Esophagus muscularis mucosa (tissue), 4 donors: ENCODE data around the gene RWDD1.

ENCODE experiments used
- CTCF ChIP-seq, 3 experiments: fragments of 200-600 bp in 2 of 3; fragments of 450-650 bp in 1 of 3; sonication (generic) in 2 of 3; IDR thresholded peaks; one replicate each; pipeline ENCODE4 v1.5.1; 2017 to 2019; ENCODE audit warnings: antibody characterized with exemption in 3 of 3, mild to moderate bottlenecking in 2 of 3, moderate library complexity in 1 of 3
- EP300 ChIP-seq: sonication (generic); formaldehyde crosslinking; IDR thresholded peaks from one replicate; pipeline ENCODE4 v1.6.1; 2017; ENCODE audit warnings: antibody characterized with exemption
- POLR2A ChIP-seq: fragments of 450-650 bp; IDR thresholded peaks from one replicate; pipeline ENCODE4 v1.6.1; 2017; ENCODE audit warnings: antibody characterized with exemption, moderate library complexity, mild to moderate bottlenecking, low read depth

DNA sequence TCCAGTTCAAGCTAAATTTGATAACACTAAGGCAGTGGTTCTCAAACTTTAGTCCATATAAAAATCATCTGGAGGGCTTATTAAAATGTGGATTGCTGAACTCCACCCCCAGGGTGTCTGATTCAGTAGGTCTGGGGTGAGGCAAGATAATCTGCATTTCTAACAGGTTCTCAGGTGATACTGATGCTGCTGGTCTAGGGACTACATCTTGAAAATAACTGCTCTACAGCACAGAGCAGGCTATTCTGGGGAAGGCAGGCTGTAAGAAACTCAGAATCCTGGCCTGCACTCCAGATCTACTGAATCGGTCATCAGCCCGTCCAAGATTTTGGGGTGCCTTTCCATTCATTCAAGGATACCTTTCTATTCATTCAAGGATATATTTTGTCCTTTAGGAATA lies 48.4 kb upstream of the RWDD1 start:
- TF ChIP-seq CTCF (IDR thresholded peaks at IDR 0.05) (no peak), POLR2A (no peak), EP300 (no peak)
